SK-N-MC (cell line): Measurements from ENCODE around the gene RASA4B.

Experiments used
- DNase-seq: peaks from one replicate; pipeline ENCODE4 v3.0.0-alpha.2; 2011; ENCODE audit warnings: low read depth, low spot score
- H3K27ac ChIP-seq: fragments of 200-600 bp; sonication (generic); 2 replicates; pipeline ENCODE4 v1.5.1; 2016; ENCODE audit warnings: mixed run types
- H3K36me3 ChIP-seq: fragments of 200-600 bp; sonication (generic); 2 replicates; pipeline ENCODE4 v1.6.1; 2017; ENCODE audit warnings: antibody characterized with exemption, low read length, mixed read lengths; ENCODE audit not compliant: insufficient read depth
- H3K4me3 ChIP-seq: fragments of 200-600 bp; sonication (generic); 2 replicates; pipeline ENCODE4 v1.5.1; 2016
- H3K9ac ChIP-seq: fragments of 200-600 bp; sonication (generic); 2 replicates; pipeline ENCODE4 v1.8.0; 2017; ENCODE audit warnings: mixed run types, mixed read lengths; ENCODE audit not compliant: insufficient read length
- H3K9me3 ChIP-seq: fragments of 200-600 bp; sonication (generic); 2 replicates; pipeline ENCODE4 v1.6.1; 2017; ENCODE audit warnings: low read depth, mild to moderate bottlenecking, antibody characterized with exemption, low read length, moderate library complexity, mixed read lengths
- EZH2 ChIP-seq: fragments of 200-600 bp; sonication (generic); IDR thresholded peaks from one replicate; pipeline ENCODE4 v1.6.1; 2017; ENCODE audit warnings: antibody characterized with exemption
- FOXP2 ChIP-seq: optimal IDR thresholded peaks from 2 replicates; pipeline ENCODE3; 2011; ENCODE audit warnings: mild to moderate bottlenecking, moderate library complexity; ENCODE audit not compliant: insufficient read depth; ENCODE audit errors: extremely low read length, control extremely low read depth
- POLR2AphosphoS5 ChIP-seq: IDR thresholded peaks from 2 replicates; pipeline ENCODE4 v1.6.1; 2012; ENCODE audit warnings: mild to moderate bottlenecking, low read depth, low read length, borderline replicate concordance

The RASA4B gene

DNA sequence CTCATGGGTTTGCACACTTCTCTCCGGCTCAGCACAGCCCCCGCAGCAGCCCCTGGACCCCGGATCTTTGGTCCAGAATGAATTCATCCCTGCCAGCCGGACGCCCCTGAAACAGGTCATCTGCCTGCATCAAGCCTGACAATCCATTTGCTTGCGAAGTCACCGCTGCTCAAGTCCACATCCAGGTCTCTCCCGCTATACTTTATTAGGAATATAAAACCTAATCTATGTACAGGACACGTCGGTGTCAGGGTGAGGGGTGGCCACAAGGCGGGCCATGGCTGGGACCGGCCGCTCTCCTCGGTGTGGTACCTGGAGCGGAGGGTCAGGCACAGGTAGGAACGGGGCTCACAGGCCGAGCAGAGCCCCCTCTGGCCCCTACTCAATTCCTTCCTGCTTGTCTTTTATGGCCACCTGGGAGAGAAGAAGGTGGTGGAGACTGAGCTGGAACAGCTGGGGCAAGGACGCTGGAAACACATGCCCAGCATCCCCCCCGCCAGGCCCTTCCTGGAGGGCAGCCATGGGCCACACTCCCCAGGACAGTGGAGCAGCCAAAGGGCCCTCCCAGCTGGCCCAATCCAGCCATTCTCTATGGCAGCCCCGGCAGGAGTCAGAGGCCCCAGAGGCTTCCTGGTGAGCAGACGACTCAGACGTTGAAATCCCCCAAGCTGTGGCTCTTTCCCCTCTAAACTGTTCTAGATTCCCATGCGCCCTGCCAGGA, 44.1 kb downstream of the RASA4B start:
- no peak overlapping the region for H3K4me3 ChIP-seq
- TF ChIP-seq POLR2AphosphoS5 (no peak), EZH2 (no peak), FOXP2 (no peak)
- peaks cover 13% of the 10 kb centered on the region; the same call in 1 of the 2 replicates for H3K36me3 ChIP-seq
- no peak for DNase-seq
- H3K27ac ChIP-seq, result no peak overlapping the region
- no peak overlapping the region for H3K9ac ChIP-seq
- H3K9me3 ChIP-seq, result no peaks in the 10 kb centered on the region

- Histone ChIP-seq H3K27ac (no peak overlapping the region), H3K36me3 (peaks cover 13% of the 10 kb centered on the region; the same call in 1 of the 2 replicates), H3K9me3 (no peaks in the 10 kb centered on the region), H3K9ac (no peak overlapping the region), H3K4me3 (no peak overlapping the region)
- no peak for DNase-seq
- TF ChIP-seq EZH2 (no peak), FOXP2 (no peak), POLR2AphosphoS5 (no peak; the same call in 1 of the 2 replicates)
Measured at GRCh38 chr7:102472126-102473041, 45.2 kb downstream of the RASA4B start.

GRCh38 chr7:102471791-102472125, 45.8 kb downstream of the RASA4B start:
- Histone ChIP-seq H3K4me3 (no peak overlapping the region), H3K9me3 (no peaks in the 10 kb centered on the region), H3K36me3 (peaks cover 13% of the 10 kb centered on the region; the same call in 1 of the 2 replicates), H3K27ac (no peak overlapping the region), H3K9ac (no peak overlapping the region)
- no peak for DNase-seq
- no peak for TF ChIP-seq EZH2
- TF ChIP-seq FOXP2, result no peak
- no peak; the same call in 1 of the 2 replicates for TF ChIP-seq POLR2AphosphoS5

- Histone ChIP-seq H3K9ac (no peak overlapping the region), H3K9me3 (no peaks in the 10 kb centered on the region), H3K27ac (no peak overlapping the region), H3K4me3 (no peak overlapping the region), H3K36me3 (peaks cover 13% of the 10 kb centered on the region; the same call in 1 of the 2 replicates)
- DNase-seq, result no peak
- no peak for TF ChIP-seq EZH2
- no peak for TF ChIP-seq FOXP2
- TF ChIP-seq POLR2AphosphoS5, result no peak
Measured at GRCh38 chr7:102469972-102470825, 47.4 kb downstream of the RASA4B start.

- Histone ChIP-seq H3K9me3 (no peaks in the 10 kb centered on the region), H3K4me3 (no peak overlapping the region), H3K27ac (no peak overlapping the region), H3K36me3 (peaks cover 13% of the 10 kb centered on the region; the same call in 1 of the 2 replicates), H3K9ac (no peak overlapping the region)
- no peak for TF ChIP-seq EZH2
- TF ChIP-seq POLR2AphosphoS5, result no peak
- no peak for TF ChIP-seq FOXP2
- DNase-seq, result no peak
Measured at GRCh38 chr7:102469351-102469971, 48.1 kb downstream of the RASA4B start.

- H3K4me3 ChIP-seq, result no peak overlapping the region
- no peak overlapping the region for H3K9ac ChIP-seq
- H3K27ac ChIP-seq, result no peak overlapping the region
- TF ChIP-seq FOXP2 (no peak), EZH2 (no peak), POLR2AphosphoS5 (no peak)
- H3K36me3 ChIP-seq, result peaks cover 12% of the 10 kb centered on the region; the same call in 1 of the 2 replicates
- DNase-seq, result no peak
- no peaks in the 10 kb centered on the region for H3K9me3 ChIP-seq
Measured at GRCh38 chr7:102468478-102469350, 48.9 kb downstream of the RASA4B start.
